HepG2 (cell line): ENCODE data around the gene ZFAND2B. TPM values are rescaled to one million over a fixed set of nuclear protein-coding genes. Genes with fewer than 3 reads are reported as not detected.

Experiments used
- ARNT2 ChIP-seq: sonication (generic); formaldehyde crosslinking; IDR thresholded peaks from 2 replicates; pipeline ENCODE4 v1.8.0; 2022; ENCODE audit warnings: mild to moderate bottlenecking, low read depth, missing genetic modification reagents, moderate library complexity
- HNRNPK ChIP-seq: fragments of 200-400 bp; formaldehyde crosslinking; IDR thresholded peaks from 2 replicates; pipeline ENCODE4 v1.6.1; 2018; ENCODE audit warnings: low read length, low read depth, moderate library complexity, mild to moderate bottlenecking; ENCODE audit not compliant: poor library complexity, severe bottlenecking
- JUND ChIP-seq: sonication (generic); formaldehyde crosslinking; IDR thresholded peaks from 2 replicates; pipeline ENCODE4 v1.8.0; 2022; ENCODE audit warnings: mild to moderate bottlenecking, missing genetic modification reagents
- MEIS1 ChIP-seq: sonication (generic); formaldehyde crosslinking; IDR thresholded peaks from 2 replicates; pipeline ENCODE4 v1.9.0; 2021; ENCODE audit warnings: mild to moderate bottlenecking, missing genetic modification reagents, moderate library complexity, borderline replicate concordance
- MYC ChIP-seq: sonication (generic); formaldehyde crosslinking; IDR thresholded peaks from 2 replicates; pipeline ENCODE4 v1.9.0; 2021; ENCODE audit warnings: missing genetic modification reagents, borderline replicate concordance
- NFKB2 ChIP-seq: sonication (generic); formaldehyde crosslinking; IDR thresholded peaks from 2 replicates; pipeline ENCODE4 v1.4.0; 2020; ENCODE audit warnings: missing genetic modification reagents, borderline replicate concordance
- PPARG ChIP-seq: conservative IDR thresholded peaks from 2 replicates; pipeline ENCODE4 v1.6.1; 2016; ENCODE audit warnings: missing biosample characterization, missing genetic modification reagents
- ZFP62 ChIP-seq: sonication (generic); formaldehyde crosslinking; IDR thresholded peaks from 2 replicates; pipeline ENCODE4 v1.4.0; 2020; ENCODE audit warnings: missing genetic modification reagents
- ZNF564 ChIP-seq: sonication (generic); formaldehyde crosslinking; IDR thresholded peaks from 2 replicates; pipeline ENCODE4 v1.8.1; 2023; ENCODE audit warnings: mild to moderate bottlenecking, missing genetic modification reagents
- polyA plus RNA-seq, 8 experiments: library from polyadenylated mRNA; depleted of rRNA in 3 of 8; stranded (reverse) in 7 of 8; unstranded in 1 of 8; fragments of >200 nt; fragmentation: Illumina TruSeq in 4 of 8; extraction: Trizol in 4 of 8; gene quantifications; 2 replicates each; pipeline versions ENCODE4 v1.2.1 to v1.2.3, GENCODE V29; 2011 to 2016; ENCODE audit warnings: low read depth in 4 of 8, missing spikeins in 1 of 8, mixed read lengths in 1 of 8; ENCODE audit not compliant: insufficient read depth in 1 of 8
- total RNA-seq, 5 experiments: library from RNA; depleted of rRNA; stranded (reverse); fragments of >200 nt; fragmentation: Illumina TruSeq; extraction: Trizol; gene quantifications; 2 replicates each; pipeline ENCODE4 v1.2.3, GENCODE V29; 2016; ENCODE audit warnings: low read depth in 1 of 5
- TF ChIP-seq, protein P1 (sequence below): sonication (generic); formaldehyde crosslinking; IDR thresholded peaks from 2 replicates; pipeline ENCODE4 v1.5.0; 2020; ENCODE audit warnings: mild to moderate bottlenecking, missing genetic modification reagents, borderline replicate concordance
- TF ChIP-seq, protein P2 (sequence below): IDR thresholded peaks from 2 replicates; pipeline ENCODE4 v1.6.1; 2016
- TF ChIP-seq, protein P3 (sequence below): sonication (generic); formaldehyde crosslinking; IDR thresholded peaks from 2 replicates; pipeline ENCODE4 v1.4.0; 2020; ENCODE audit warnings: mild to moderate bottlenecking, low read depth, missing genetic modification reagents
- TF ChIP-seq, protein P4 (sequence below): sonication (generic); formaldehyde crosslinking; IDR thresholded peaks from 2 replicates; pipeline ENCODE4 v1.8.1; 2023; ENCODE audit warnings: mild to moderate bottlenecking, moderate library complexity, missing genetic modification reagents
- TF ChIP-seq, protein P5 (sequence below): sonication (generic); formaldehyde crosslinking; IDR thresholded peaks from 2 replicates; pipeline ENCODE4 v1.5.0; 2020; ENCODE audit warnings: missing genetic modification reagents

The ZFAND2B gene
- total and polyA plus RNA-seq, 2 of the 13 experiments (the other 11 are each of a cell fraction or from before 2014, with no cell fraction given): 53.3 to 115 TPM

DNA sequence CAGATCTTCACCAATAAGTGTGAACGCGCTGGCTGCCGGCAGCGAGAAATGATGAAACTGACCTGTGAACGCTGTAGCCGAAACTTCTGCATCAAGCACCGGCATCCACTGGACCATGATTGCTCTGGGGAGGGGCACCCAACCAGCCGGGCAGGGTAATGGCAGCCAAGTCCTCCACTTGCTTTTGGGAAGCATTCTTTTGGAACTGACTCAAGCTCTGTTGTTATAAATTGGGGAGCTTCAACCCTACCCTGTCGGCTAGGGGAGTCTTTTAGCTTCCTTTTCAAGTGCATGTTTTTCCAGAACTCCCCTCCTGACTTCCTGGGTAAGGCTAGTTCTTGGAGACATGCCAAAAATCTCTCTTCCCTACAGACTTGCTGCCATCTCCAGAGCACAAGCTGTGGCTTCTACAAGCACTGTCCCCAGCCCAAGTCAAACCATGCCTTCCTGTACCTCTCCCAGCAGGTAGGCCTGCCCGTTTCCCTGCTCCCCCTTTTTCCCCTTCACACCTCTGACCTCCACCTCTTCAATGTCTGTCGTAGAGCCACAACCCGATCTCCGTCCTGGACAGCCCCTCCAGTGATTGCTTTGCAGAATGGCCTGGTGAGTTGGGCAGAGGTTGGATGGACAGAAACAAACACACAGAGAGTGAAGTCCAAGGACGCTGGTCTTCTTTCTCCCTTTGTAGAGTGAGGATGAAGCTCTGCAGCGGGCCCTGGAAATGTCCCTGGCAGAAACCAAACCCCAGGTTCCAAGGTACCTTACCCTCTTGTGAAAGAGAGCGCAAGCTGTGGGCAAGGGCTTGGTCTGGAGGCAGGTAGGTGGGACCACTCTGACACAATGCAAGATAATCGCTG lies 1.5 kb downstream of the ZFAND2B start (continued):
- TF ChIP-seq, protein P1, sequence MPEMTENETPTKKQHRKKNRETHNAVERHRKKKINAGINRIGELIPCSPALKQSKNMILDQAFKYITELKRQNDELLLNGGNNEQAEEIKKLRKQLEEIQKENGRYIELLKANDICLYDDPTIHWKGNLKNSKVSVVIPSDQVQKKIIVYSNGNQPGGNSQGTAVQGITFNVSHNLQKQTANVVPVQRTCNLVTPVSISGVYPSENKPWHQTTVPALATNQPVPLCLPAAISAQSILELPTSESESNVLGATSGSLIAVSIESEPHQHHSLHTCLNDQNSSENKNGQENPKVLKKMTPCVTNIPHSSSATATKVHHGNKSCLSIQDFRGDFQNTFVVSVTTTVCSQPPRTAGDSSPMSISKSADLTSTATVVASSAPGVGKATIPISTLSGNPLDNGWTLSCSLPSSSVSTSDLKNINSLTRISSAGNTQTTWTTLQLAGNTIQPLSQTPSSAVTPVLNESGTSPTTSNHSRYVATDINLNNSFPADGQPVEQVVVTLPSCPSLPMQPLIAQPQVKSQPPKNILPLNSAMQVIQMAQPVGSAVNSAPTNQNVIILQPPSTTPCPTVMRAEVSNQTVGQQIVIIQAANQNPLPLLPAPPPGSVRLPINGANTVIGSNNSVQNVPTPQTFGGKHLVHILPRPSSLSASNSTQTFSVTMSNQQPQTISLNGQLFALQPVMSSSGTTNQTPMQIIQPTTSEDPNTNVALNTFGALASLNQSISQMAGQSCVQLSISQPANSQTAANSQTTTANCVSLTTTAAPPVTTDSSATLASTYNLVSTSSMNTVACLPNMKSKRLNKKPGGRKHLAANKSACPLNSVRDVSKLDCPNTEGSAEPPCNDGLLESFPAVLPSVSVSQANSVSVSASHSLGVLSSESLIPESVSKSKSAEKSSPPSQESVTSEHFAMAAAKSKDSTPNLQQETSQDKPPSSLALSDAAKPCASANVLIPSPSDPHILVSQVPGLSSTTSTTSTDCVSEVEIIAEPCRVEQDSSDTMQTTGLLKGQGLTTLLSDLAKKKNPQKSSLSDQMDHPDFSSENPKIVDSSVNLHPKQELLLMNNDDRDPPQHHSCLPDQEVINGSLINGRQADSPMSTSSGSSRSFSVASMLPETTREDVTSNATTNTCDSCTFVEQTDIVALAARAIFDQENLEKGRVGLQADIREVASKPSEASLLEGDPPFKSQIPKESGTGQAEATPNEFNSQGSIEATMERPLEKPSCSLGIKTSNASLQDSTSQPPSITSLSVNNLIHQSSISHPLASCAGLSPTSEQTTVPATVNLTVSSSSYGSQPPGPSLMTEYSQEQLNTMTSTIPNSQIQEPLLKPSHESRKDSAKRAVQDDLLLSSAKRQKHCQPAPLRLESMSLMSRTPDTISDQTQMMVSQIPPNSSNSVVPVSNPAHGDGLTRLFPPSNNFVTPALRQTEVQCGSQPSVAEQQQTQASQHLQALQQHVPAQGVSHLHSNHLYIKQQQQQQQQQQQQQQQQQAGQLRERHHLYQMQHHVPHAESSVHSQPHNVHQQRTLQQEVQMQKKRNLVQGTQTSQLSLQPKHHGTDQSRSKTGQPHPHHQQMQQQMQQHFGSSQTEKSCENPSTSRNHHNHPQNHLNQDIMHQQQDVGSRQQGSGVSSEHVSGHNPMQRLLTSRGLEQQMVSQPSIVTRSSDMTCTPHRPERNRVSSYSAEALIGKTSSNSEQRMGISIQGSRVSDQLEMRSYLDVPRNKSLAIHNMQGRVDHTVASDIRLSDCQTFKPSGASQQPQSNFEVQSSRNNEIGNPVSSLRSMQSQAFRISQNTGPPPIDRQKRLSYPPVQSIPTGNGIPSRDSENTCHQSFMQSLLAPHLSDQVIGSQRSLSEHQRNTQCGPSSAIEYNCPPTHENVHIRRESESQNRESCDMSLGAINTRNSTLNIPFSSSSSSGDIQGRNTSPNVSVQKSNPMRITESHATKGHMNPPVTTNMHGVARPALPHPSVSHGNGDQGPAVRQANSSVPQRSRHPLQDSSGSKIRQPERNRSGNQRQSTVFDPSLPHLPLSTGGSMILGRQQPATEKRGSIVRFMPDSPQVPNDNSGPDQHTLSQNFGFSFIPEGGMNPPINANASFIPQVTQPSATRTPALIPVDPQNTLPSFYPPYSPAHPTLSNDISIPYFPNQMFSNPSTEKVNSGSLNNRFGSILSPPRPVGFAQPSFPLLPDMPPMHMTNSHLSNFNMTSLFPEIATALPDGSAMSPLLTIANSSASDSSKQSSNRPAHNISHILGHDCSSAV (CRISPR knock-in tag): no peak
- TF ChIP-seq, protein P2, sequence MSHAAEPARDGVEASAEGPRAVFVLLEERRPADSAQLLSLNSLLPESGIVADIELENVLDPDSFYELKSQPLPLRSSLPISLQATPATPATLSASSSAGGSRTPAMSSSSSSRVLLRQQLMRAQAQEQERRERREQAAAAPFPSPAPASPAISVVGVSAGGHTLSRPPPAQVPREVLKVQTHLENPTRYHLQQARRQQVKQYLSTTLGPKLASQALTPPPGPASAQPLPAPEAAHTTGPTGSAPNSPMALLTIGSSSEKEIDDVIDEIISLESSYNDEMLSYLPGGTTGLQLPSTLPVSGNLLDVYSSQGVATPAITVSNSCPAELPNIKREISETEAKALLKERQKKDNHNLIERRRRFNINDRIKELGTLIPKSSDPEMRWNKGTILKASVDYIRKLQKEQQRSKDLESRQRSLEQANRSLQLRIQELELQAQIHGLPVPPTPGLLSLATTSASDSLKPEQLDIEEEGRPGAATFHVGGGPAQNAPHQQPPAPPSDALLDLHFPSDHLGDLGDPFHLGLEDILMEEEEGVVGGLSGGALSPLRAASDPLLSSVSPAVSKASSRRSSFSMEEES (CRISPR knock-in tag): no peak
- TF ChIP-seq ZNF564 (CRISPR knock-in tag) (no peak), HNRNPK (no peak), ZFP62 (CRISPR knock-in tag) (no peak), JUND (CRISPR knock-in tag) (peak; percentile 53; the same call in 1 of the 2 replicates), MEIS1 (CRISPR knock-in tag) (0 out of 2 replicates have a peak, but pooled peaks have one; percentile 33), NFKB2 (0 out of 2 replicates have a peak, but pooled peaks have one; percentile 25), PPARG (CRISPR knock-in tag) (peak; percentile 88), ARNT2 (no peak; the same call in none of the 2 replicates), MYC (CRISPR knock-in tag) (0 out of 2 replicates have a peak, but pooled peaks have one; percentile 54)
- TF ChIP-seq, protein P3, sequence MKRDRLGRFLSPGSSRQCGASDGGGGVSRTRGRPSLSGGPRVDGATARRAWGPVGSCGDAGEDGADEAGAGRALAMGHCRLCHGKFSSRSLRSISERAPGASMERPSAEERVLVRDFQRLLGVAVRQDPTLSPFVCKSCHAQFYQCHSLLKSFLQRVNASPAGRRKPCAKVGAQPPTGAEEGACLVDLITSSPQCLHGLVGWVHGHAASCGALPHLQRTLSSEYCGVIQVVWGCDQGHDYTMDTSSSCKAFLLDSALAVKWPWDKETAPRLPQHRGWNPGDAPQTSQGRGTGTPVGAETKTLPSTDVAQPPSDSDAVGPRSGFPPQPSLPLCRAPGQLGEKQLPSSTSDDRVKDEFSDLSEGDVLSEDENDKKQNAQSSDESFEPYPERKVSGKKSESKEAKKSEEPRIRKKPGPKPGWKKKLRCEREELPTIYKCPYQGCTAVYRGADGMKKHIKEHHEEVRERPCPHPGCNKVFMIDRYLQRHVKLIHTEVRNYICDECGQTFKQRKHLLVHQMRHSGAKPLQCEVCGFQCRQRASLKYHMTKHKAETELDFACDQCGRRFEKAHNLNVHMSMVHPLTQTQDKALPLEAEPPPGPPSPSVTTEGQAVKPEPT (CRISPR knock-in tag): no peak
- TF ChIP-seq, protein P4, sequence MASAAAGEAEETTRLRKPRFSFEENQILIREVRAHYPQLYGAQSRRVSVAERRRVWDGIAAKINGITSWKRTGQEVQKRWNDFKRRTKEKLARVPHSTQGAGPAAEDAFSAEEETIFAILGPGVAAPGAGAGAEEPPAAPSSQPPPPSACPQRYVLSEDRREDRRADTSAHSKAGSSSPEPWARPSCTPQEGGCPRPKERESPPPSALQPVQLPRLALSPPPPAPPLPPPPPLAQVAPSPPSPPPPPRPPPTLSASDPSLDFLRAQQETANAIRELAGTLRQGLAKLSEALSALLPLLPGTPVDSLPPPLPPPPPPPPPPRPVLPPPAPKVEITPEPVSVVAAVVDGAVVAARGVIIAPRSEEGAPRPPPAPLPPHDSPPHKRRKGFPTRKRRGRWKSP (CRISPR knock-in tag): peak; percentile 53; the same call in 1 of the 2 replicates
- TF ChIP-seq, protein P5, sequence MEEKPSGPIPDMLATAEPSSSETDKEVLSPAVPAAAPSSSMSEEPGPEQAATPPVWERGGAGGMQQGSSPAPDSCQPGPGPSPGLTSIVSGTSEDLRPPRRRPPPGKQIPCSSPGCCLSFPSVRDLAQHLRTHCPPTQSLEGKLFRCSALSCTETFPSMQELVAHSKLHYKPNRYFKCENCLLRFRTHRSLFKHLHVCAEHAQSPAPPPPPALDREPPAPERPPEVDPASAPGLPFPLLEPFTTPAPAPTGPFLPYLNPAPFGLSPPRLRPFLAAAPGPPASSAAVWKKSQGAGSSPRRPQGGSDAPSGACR (CRISPR knock-in tag): peak; percentile 51; the same call in 1 of the 2 replicates
